Left ventricle myocardium inferior (tissue), 1 donor: ENCODE results near the gene SCO2. TPM values are rescaled to one million over a fixed set of nuclear protein-coding genes. Genes with fewer than 3 reads are reported as not detected.

Experiments used
- DNase-seq: peaks from one replicate; pipeline ENCODE4 v3.0.0-alpha.2; 2020
- H3K27ac ChIP-seq: fragments of 200-600 bp; replicated peaks from 2 replicates; pipeline ENCODE4 v1.8.0; 2021
- H3K27me3 ChIP-seq: fragments of 200-600 bp; 2 replicates; pipeline ENCODE4 v1.8.0; 2021; ENCODE audit warnings: low read depth
- H3K36me3 ChIP-seq: fragments of 200-600 bp; 2 replicates; pipeline ENCODE4 v1.8.0; 2021
- H3K4me1 ChIP-seq: fragments of 200-600 bp; 2 replicates; pipeline ENCODE4 v1.8.0; 2021
- H3K4me3 ChIP-seq: fragments of 200-600 bp; 2 replicates; pipeline ENCODE4 v1.8.0; 2021; ENCODE audit warnings: mild to moderate bottlenecking, moderate library complexity
- H3K9me3 ChIP-seq: fragments of 200-600 bp; replicated peaks from 2 replicates; pipeline ENCODE4 v1.8.0; 2021
- CTCF ChIP-seq: fragments of 200-600 bp; IDR thresholded peaks from 2 replicates; pipeline ENCODE4 v1.8.0; 2021; ENCODE audit warnings: antibody characterized with exemption, mild to moderate bottlenecking, borderline replicate concordance
- intact Hi-C: fragments of 100-400 bp; cut with micrococcal nuclease; formaldehyde crosslinking; loops from one replicate; pipeline ENCODE4 v1.11.0; 2022
- total RNA-seq: library from RNA; stranded (reverse); fragmentation: NEBNext Ultra II Directional; extraction: Animal tissue kit (Norgen Biotek cat#: 25700); gene quantifications from one replicate; pipeline ENCODE4 v1.2.1, GENCODE V29; 2021
- donor health status: DM: no; HTN: yes; CAD: no; lungs with severe emphysema.

SCO2 gene
- total RNA-seq, 1 donor from 2014 or later, result not detected

DNA sequence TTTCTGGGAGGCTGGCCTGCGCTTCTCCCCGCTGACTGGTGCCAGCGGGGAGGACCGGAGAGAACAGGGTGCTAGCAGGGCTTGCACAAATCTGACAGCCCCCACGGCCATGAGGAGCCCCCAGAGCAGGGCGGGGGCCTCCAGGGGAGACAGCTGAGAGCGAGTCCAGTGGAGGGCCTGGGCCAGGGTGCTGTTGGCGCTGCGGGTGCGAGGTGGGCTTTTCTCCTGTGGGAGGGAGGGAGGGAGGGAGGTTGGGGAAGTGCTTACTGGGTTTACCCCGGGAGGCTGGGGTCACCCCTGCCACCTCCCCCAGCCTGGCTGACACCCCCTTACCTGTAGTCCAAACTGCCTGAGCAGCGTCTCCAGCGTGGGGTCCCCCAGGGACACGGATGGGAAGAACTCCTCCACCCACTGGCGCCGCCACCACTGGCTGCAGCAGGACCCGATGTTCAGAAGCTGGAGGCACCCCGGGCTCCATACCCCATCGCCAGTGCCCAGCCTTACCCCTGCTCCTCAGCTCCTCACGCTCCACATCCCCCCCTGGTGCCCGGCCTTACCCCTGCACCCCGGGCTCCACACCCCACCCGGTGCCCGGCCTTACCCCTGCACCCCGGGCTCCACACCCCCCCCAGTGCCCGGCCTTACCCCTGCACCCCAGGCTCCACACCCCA, 21.8 kb downstream of the SCO2 start:
- intact Hi-C loops, result no loop called here
- H3K4me1 ChIP-seq, result peaks cover 25% of the 10 kb centered on the region
- no peak overlapping the region for H3K4me3 ChIP-seq
- no peak for DNase-seq
- no peak overlapping the region for H3K27ac ChIP-seq
- TF ChIP-seq CTCF, result no peak
- H3K9me3 ChIP-seq, result no peaks in the 10 kb centered on the region
- no peaks in the 10 kb centered on the region for H3K27me3 ChIP-seq
- H3K36me3 ChIP-seq, result peaks cover 34% of the 10 kb centered on the region

GRCh38 chr22:50502628-50503474, 22.5 kb downstream of the SCO2 start:
- peaks cover 26% of the 10 kb centered on the region for H3K4me1 ChIP-seq
- H3K27me3 ChIP-seq, result no peaks in the 10 kb centered on the region
- no peaks in the 10 kb centered on the region for H3K9me3 ChIP-seq
- no peak overlapping the region for H3K4me3 ChIP-seq
- intact Hi-C loops, result no loop called here
- no peak for DNase-seq
- no peak for TF ChIP-seq CTCF
- no peak overlapping the region for H3K27ac ChIP-seq
- peaks cover 34% of the 10 kb centered on the region for H3K36me3 ChIP-seq

- Histone ChIP-seq H3K27ac (no peak overlapping the region), H3K4me3 (no peak overlapping the region), H3K9me3 (no peaks in the 10 kb centered on the region), H3K4me1 (peaks cover 22% of the 10 kb centered on the region), H3K36me3 (peaks cover 34% of the 10 kb centered on the region), H3K27me3 (no peaks in the 10 kb centered on the region)
- no peak for DNase-seq
- intact Hi-C loops, result no loop called here
- TF ChIP-seq CTCF, result no peak
Measured at GRCh38 chr22:50502096-50502495, 23.3 kb downstream of the SCO2 start.

- intact Hi-C loops, result no loop called here
- H3K9me3 ChIP-seq, result no peaks in the 10 kb centered on the region
- H3K27me3 ChIP-seq, result no peaks in the 10 kb centered on the region
- H3K4me1 ChIP-seq, result peaks cover 9% of the 10 kb centered on the region
- DNase-seq, result no peak
- TF ChIP-seq CTCF, result no peak
- H3K27ac ChIP-seq, result no peak overlapping the region
- peaks cover 28% of the 10 kb centered on the region for H3K36me3 ChIP-seq
- H3K4me3 ChIP-seq, result no peak overlapping the region
Measured at GRCh38 chr22:50500452-50500851, 24.9 kb downstream of the SCO2 start.

- no peak for DNase-seq
- Histone ChIP-seq H3K4me1 (peaks cover 9% of the 10 kb centered on the region), H3K27me3 (no peaks in the 10 kb centered on the region), H3K36me3 (peaks cover 14% of the 10 kb centered on the region), H3K27ac (no peak overlapping the region), H3K9me3 (no peaks in the 10 kb centered on the region), H3K4me3 (no peak overlapping the region)
- intact Hi-C loops, result no loop called here
- peak; percentile 70 for TF ChIP-seq CTCF
Measured at GRCh38 chr22:50498322-50498890, 27.0 kb downstream of the SCO2 start.
